HG03442 (cell line): ENCODE results near the gene TSSK2.

ENCODE experiments used
- ATAC-seq: cut with Tn5 transposase; IDR thresholded peaks from one replicate; pipeline ENCODE4 v1.9.1; 2021; ENCODE audit warnings: mild to moderate bottlenecking, moderate library complexity; ENCODE audit not compliant: unreplicated experiment

The TSSK2 gene

GRCh38 chr22:19179497-19180048 is 48.5 kb downstream of the TSSK2 start:
- no peak for ATAC-seq

GRCh38 chr22:19180234-19180633 is 49.1 kb downstream of the TSSK2 start:
- no peak for ATAC-seq

GRCh38 chr22:19180740-19181410 is 49.8 kb downstream of the TSSK2 start:
- no peak for ATAC-seq

- ATAC-seq = no peak
Measured at GRCh38 chr22:19181786-19182471, 50.8 kb downstream of the TSSK2 start.
